Esophagus squamous epithelium (tissue), 5 donors: ENCODE results near the gene ADIPOR2. TPM values are rescaled to one million over a fixed set of nuclear protein-coding genes. Genes with fewer than 3 reads are reported as not detected.

Experiments
- DNase-seq: peaks from one replicate; lab custom pipeline; 2025; lab: John Stamatoyannopoulos, UW
- H3K27ac ChIP-seq, 4 donors: fragments of 200-600 bp; sonication (generic); one replicate each; pipeline ENCODE4 v1.5.1; 2016 to 2019; ENCODE audit warnings: mild to moderate bottlenecking in 1 of 4
- H3K27me3 ChIP-seq, 4 donors: fragments of 200-600 bp; sonication (generic); 1 replicate in 3 of 4; 2 replicates in 1 of 4; pipeline versions ENCODE4 v1.5.1 to v1.6.0; 2017 to 2021; ENCODE audit warnings: antibody characterized with exemption in 1 of 4
- H3K36me3 ChIP-seq, 3 donors: fragments of 200-600 bp; sonication (generic); one replicate each; pipeline ENCODE4 v1.5.1; 2016 to 2019
- H3K4me1 ChIP-seq, 3 donors: fragments of 200-600 bp; sonication (generic); one replicate each; pipeline ENCODE4 v1.5.1; 2017 to 2019
- H3K4me3 ChIP-seq, 4 donors: fragments of 200-600 bp; sonication (generic); 1 replicate in 3 of 4; 2 replicates in 1 of 4; pipeline ENCODE4 v1.5.1; 2016 to 2019; ENCODE audit warnings: mild to moderate bottlenecking in 2 of 4, moderate library complexity in 1 of 4
- H3K9me3 ChIP-seq, 3 donors: fragments of 200-600 bp; sonication (generic); one replicate each; pipeline ENCODE4 v1.5.1; 2016 to 2019
- POLR2A ChIP-seq, 4 donors: fragments of 450-650 bp; IDR thresholded peaks; one replicate each; pipeline ENCODE4 v1.6.1; 2017; ENCODE audit warnings: antibody characterized with exemption in 4 of 4, mild to moderate bottlenecking in 4 of 4, moderate library complexity in 3 of 4
- WGBS, 2 donors: methylation state at CpG; one replicate each; pipeline ENCODE4 v1.1.5; 2018; 5-methylcytosine and 5-hydroxymethylcytosine counted together
- intact Hi-C: fragments of 100-400 bp; cut with DNase I; formaldehyde crosslinking; loops from one replicate; pipeline ENCODE4 v1.15.0; 2022
- total RNA-seq, 4 donors: library from RNA; depleted of rRNA; stranded (reverse); fragments of >200 nt; gene quantifications; one replicate each; pipeline ENCODE4 v1.1.0, GENCODE V29; 2016
- TF ChIP-seq, protein P1 (sequence below), 6 experiments: fragments of 450-650 bp in 4 of 6; fragments of 200-600 bp in 2 of 6; sonication (generic) in 2 of 6; IDR thresholded peaks; one replicate each; pipeline ENCODE4 v1.5.1; 2016 to 2019; ENCODE audit warnings: antibody characterized with exemption in 6 of 6, mild to moderate bottlenecking in 4 of 6, moderate library complexity in 4 of 6
- donor health status: DM: yes; HTN: yes; CAD: no.

The ADIPOR2 gene
- total RNA-seq, 4 donors from 2014 or later: 29.1 to 49.4 (median 31.1) TPM

DNA sequence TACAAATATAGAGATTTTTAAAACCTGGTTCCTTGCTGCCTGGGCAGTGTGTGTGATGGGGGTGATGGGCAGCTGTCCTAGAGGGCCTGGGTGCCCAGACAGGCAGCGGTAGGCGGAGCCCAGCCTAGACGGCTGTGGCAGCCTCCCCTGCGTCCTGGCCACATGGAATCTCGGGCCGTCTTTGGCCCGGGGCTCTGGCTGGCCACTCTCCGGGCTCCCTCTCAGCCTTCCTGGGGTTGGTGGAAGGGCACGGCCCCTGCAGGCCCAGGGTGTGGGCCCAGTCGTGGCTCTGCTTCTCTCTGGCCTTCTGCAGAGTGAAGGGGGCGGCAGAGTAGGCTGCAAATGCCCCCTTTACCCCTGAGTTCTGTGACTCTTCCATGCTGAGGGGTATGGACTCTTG lies 131.8 kb downstream of the ADIPOR2 start:
- H3K4me3 ChIP-seq: no peak overlapping the region
- intact Hi-C loops: no loop called here
- DNase-seq: no peak
- no peaks in the 10 kb centered on the region for H3K36me3 ChIP-seq
- peaks cover 0 to 5% (median 0%) of the 10 kb centered on the region in 3 donors for H3K4me1 ChIP-seq
- TF ChIP-seq, protein P1, sequence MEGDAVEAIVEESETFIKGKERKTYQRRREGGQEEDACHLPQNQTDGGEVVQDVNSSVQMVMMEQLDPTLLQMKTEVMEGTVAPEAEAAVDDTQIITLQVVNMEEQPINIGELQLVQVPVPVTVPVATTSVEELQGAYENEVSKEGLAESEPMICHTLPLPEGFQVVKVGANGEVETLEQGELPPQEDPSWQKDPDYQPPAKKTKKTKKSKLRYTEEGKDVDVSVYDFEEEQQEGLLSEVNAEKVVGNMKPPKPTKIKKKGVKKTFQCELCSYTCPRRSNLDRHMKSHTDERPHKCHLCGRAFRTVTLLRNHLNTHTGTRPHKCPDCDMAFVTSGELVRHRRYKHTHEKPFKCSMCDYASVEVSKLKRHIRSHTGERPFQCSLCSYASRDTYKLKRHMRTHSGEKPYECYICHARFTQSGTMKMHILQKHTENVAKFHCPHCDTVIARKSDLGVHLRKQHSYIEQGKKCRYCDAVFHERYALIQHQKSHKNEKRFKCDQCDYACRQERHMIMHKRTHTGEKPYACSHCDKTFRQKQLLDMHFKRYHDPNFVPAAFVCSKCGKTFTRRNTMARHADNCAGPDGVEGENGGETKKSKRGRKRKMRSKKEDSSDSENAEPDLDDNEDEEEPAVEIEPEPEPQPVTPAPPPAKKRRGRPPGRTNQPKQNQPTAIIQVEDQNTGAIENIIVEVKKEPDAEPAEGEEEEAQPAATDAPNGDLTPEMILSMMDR (IDR thresholded peaks at IDR 0.05): no peak
- no peak for TF ChIP-seq POLR2A (IDR thresholded peaks at IDR 0.05)
- peaks cover 0 to 88% (median 6%) of the 10 kb centered on the region in 4 donors for H3K27me3 ChIP-seq
- H3K27ac ChIP-seq: no peak overlapping the region
- 60 to 76% methylated on average over 3 of the region's 11 CpGs for WGBS, 2 donors
- H3K9me3 ChIP-seq: no peaks in the 10 kb centered on the region

DNA sequence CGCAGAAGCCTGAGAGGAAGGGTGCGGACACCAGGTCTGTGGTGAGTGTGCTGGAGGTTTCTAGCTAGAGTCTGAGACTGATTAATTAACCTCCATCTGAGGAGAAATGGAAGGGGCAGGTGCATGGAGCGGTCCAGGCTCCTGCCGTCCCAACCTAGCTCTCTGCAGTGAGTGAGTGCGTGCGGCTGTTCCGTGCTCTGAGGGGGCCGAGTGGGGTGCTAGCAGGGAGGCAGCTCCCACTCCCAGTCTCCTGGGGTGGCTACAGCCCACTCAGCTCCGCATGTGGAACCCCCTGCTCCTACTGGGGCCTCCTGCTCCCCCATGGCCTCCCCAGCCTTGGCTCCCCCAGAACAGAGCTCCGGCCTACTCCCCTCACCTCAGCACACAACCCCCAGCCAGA lies 132.4 kb downstream of the ADIPOR2 start:
- Histone ChIP-seq H3K27ac (no peak overlapping the region), H3K36me3 (no peaks in the 10 kb centered on the region), H3K4me3 (no peak overlapping the region), H3K27me3 (peaks cover 0 to 94% (median 6%) of the 10 kb centered on the region in 4 donors), H3K9me3 (no peaks in the 10 kb centered on the region), H3K4me1 (peaks cover 0 to 5% (median 0%) of the 10 kb centered on the region in 3 donors)
- TF ChIP-seq, protein P1 (IDR thresholded peaks at IDR 0.05): no peak
- no peak for TF ChIP-seq POLR2A (IDR thresholded peaks at IDR 0.05)
- no peak for DNase-seq
- intact Hi-C loops: no loop called here
- WGBS, 2 donors: 91 to 94% methylated on average over 3 to 9 of the region's 10 CpGs

DNA sequence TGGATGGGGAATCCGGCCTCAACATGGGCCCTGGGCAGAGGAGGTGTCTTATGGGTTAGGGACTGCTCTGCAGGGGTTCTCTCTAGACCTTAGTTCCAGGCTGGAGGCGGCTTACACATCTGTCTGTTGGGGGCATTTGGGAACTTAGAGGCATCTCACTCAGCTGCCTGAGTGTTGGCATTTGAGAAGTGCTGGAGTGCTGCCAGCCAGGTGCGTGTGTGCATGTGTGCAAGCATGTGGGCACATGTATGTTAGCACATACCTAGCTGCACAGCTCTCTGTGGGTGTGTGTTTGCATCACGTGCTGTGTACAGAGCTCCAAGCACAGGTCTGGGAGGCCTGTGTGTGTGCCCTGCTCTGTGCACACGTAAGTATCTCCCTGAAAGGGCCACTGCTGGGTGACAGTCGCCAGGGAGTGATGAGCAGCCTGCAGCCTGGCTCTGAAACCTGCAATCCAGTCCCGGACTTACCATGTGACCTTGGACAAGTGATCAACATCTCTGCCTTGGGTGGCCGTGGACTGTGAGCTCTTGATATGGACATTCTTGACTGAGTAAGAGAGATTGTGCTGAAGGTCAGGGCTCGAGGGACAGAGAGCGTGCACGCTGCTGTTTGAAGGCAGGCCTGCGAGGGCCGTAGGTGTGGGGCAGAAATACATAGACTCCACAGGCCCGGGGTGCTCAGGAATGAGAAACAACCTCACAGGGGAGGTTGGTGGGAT lies 134.7 kb downstream of the ADIPOR2 start:
- DNase-seq: no peak
- no peaks in the 10 kb centered on the region for H3K36me3 ChIP-seq
- TF ChIP-seq, protein P1 (IDR thresholded peaks at IDR 0.05): no peak
- TF ChIP-seq POLR2A (IDR thresholded peaks at IDR 0.05): no peak
- H3K27me3 ChIP-seq: peaks cover 0 to 100% (median 6%) of the 10 kb centered on the region in 4 donors
- no peak overlapping the region for H3K27ac ChIP-seq
- WGBS, 2 donors: 69 to 77% methylated on average over 7 to 10 of the region's 14 CpGs
- H3K9me3 ChIP-seq: no peaks in the 10 kb centered on the region
- no peak overlapping the region for H3K4me3 ChIP-seq
- intact Hi-C loops: no loop called here
- H3K4me1 ChIP-seq: peaks cover 0 to under 1% (median 0%) of the 10 kb centered on the region in 3 donors

DNA sequence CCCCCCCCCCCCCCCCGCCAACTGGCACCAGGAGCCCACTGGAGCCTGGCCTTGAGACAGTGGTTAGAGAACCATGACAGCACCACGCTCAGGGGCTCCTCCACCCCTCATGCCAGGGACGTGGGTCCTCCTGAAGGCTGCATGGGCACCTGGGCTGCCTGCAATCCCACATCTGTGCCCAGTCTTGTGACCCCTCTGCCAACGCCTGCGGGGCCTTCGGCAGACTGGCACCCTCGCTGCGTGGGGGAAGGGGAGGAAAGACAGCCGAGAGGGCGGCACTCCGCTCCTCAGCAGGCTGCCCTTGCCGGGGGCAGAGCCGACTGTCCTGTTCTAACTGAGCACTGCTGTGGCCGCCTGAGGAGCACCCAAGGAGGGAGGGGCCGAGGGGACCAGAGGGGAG lies 135.5 kb downstream of the ADIPOR2 start:
- Histone ChIP-seq H3K36me3 (no peaks in the 10 kb centered on the region), H3K9me3 (no peaks in the 10 kb centered on the region), H3K27me3 (peaks cover 0 to 100% (median 4%) of the 10 kb centered on the region in 4 donors), H3K4me1 (peaks cover 0 to 8% (median 0%) of the 10 kb centered on the region in 3 donors), H3K4me3 (no peak overlapping the region), H3K27ac (no peak overlapping the region)
- DNase-seq: no peak
- intact Hi-C loops: no loop called here
- TF ChIP-seq, protein P1 (IDR thresholded peaks at IDR 0.05): no peak
- no peak for TF ChIP-seq POLR2A (IDR thresholded peaks at IDR 0.05)
- 40 to 70% methylated on average over 1 to 12 of the region's 15 CpGs for WGBS, 2 donors

DNA sequence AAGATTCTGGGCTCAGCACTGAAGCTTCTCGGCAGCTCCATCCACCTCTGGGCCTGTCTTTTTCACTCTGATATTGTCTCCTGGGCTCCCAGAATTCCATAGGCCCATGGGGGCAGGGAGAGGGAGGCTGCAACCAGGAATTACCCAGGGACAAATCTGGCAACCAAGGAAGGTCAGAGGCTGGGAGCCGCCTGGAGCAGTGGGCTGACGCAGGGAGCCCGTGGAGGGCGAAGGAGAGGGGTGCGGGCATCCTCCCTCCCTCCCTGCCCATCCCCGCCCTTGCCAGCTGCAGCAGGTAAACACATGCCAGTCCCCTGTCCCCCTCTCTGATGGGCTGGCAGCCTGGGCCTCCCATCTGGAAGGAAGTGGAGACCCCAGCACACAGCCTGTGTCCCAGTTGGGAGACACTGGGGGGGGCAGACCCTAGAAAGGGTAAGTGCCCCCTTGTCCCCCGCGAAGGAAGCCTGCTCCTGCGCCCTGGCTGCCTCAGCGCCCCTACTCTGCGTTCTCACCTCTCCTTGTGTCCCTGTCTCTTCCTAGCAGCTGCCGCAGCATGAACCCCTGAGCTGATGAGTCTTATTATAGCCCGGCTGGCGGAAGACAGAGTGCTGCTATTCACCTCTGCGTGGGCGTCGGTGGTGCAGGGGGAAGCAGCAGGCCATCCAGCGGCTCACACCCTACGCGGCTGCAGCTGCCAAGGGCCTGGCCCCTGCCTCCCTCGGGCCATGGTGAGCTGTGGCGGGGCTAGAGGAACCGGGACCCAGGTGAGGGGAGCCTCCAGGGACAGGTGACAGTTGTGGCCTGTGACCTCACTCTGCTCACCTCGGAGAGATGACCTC lies 136.2 kb downstream of the ADIPOR2 start:
- Histone ChIP-seq H3K27me3 (peaks cover 0 to 100% (median under 1%) of the 10 kb centered on the region in 4 donors), H3K36me3 (no peaks in the 10 kb centered on the region), H3K4me3 (no peak overlapping the region), H3K27ac (no peak overlapping the region), H3K9me3 (no peaks in the 10 kb centered on the region), H3K4me1 (peaks cover 0 to 10% (median 0%) of the 10 kb centered on the region in 3 donors)
- TF ChIP-seq, protein P1 (IDR thresholded peaks at IDR 0.05): no peak
- no peak for TF ChIP-seq POLR2A (IDR thresholded peaks at IDR 0.05)
- no peak for DNase-seq
- intact Hi-C loops: no loop called here
- WGBS, 2 donors: 67 to 100% methylated on average over 6 to 7 of the region's 25 CpGs
